GM18502 (cell line): Measurements from ENCODE around the gene FREM1.
A peak's percentile ranks its signal among the peaks of the same experiment; 100 is the strongest.

Experiments used
- ATAC-seq: cut with Tn5 transposase; IDR thresholded peaks from one replicate; pipeline ENCODE4 v1.9.1; 2021; ENCODE audit warnings: mild to moderate bottlenecking; ENCODE audit not compliant: unreplicated experiment, poor library complexity

Gene FREM1

DNA sequence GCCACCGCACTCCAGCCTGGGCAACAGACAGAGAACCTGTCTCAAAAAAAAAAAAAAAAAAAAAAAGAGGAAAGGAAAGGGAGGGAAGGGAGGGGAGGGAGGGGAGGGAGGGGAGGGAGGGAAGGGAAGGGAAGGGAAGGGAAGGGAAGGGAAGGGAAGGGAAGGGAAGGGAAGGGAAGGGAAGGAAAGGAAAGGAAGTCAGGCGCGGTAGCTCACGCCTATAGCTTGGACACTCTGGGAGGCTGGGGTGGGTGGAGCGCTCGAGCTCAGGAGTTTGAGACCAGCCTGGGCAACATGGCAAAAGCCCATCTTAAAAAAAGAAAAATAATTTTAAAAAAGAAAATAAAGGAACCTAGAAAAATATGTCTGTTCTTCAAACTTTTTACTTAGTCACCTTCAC, 131.7 kb downstream of the FREM1 start:
- no peak for ATAC-seq

DNA sequence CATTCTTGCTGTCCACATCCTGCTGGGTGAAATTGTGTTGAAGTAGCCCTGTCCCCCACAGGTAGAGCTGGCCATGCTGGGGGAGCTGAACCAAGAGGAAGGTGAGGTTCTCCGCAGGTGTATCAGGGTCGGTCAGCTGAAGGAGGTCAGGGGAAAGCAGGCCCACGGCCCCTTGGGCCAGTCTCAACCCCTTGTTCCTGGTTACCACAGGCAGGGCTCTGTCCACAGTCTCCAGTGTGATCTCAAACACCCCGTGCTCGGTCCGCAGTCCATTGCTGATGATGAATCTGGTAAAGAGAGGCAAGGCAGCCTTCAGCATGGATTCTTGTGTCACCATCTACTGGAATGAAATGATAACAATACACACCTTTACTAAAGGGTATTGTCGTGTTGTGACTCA, 134.3 kb downstream of the FREM1 start:
- ATAC-seq: no peak

DNA sequence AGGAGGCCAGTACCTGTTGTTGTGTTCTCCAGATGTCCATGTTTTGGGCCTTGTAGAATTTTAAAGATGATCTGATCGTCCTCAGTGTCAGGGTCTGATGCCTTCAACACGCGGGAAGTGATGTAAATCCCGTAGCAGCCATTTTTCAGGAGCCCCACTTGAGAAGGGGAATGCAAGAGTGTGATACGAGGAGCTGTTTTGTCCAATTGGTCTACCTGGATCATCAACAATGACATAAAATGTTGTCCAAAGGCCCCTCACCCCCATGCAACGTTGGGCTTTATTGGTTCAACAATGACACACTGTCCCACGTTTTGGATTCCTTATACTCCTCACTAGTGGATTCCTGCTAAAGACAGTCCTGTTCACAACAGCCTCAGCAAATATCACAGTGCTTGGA, 139.6 kb downstream of the FREM1 start:
- ATAC-seq: no peak

GRCh38 chr9:14769230-14769571, 141.0 kb downstream of the FREM1 start:
- peak; percentile 59 for ATAC-seq

DNA sequence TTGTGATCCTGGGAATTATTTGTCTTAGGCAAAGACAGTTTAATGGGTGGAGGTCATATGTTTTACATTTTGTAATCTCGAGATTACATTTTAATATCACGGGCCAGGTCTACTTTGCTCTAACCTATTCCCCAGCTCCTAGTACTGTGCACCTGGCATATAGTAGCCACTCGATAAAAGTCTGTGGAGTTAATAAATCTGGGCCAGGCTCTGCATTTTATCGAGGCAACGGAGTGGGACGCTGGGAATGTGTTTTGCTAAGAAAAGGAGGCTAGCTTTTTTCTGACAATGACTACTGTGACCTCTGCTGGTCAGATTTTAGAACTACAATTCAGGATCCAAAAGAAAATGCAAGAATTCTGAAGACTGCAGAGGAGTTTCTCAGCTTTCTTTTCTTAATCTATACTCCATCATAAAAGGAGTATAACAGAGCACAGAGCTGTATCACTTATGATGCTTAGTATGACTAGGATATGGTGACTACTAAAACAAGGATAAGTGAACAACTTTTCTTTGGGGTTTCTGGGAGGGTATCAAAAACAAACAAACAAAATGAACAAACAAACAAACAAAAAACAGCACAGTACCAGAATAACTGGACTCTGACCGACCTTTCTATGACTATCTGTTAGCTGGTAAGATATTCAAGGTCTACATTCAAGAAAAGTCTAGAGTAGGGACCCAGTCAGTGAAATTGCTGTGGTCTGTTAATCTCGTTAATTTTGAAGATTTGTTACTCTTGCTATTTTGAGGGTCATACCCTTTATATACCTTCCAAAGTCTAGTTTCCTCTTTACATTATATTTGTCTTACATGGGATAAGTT, 141.6 kb downstream of the FREM1 start:
- no peak for ATAC-seq

- ATAC-seq: no peak
Observed at GRCh38 chr9:14766299-14766698, 143.9 kb downstream of the FREM1 start.

- ATAC-seq: no peak
Observed at GRCh38 chr9:14761584-14761983, 148.6 kb downstream of the FREM1 start.

- ATAC-seq: no peak
Observed at GRCh38 chr9:14760060-14760459, 150.2 kb downstream of the FREM1 start.

GRCh38 chr9:14756291-14756690, 153.9 kb downstream of the FREM1 start:
- ATAC-seq: no peak

DNA sequence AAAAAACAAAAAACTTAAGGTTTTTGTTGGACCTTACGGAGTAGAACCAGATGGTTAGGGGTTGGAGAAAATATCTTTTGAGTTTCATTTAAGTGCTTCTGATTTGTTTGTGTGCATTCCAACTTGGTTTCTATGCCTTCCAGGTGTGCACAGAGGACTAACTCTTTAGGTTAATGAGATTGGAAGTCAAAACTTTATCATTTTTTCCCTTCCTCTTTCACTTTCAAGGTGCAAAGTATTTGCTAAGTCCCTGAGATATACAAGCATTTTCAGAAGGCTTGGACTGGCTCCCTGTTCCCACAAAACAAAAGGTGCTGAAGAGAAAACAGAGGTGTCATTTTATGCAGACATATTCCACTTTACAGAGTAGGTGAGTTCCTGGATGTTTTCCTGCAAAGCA, 157.4 kb downstream of the FREM1 start:
- ATAC-seq: no peak

DNA sequence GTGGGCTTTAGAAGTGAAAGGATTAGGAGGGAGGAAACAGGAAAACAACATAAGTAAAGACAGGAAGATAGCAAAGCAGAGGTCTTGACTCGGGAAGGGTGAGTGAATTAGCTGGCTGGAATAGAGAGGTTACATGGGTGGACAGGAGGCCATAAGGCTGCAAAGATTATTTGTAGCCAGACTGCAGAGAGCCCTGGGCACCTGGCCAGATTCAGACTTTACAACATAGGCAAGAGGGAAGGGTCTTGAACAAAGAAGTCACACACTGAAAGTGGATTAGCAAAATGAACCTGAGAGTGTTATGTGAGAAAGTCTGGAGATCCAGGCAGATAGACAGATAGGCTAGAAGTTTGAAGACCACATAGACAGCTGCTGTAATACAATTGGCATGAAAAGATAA, 158.0 kb downstream of the FREM1 start:
- ATAC-seq: no peak

- no peak for ATAC-seq
Observed at GRCh38 chr9:14750821-14751220, 159.4 kb downstream of the FREM1 start.

- ATAC-seq: no peak
Observed at GRCh38 chr9:14749741-14750211, 160.5 kb downstream of the FREM1 start.

DNA sequence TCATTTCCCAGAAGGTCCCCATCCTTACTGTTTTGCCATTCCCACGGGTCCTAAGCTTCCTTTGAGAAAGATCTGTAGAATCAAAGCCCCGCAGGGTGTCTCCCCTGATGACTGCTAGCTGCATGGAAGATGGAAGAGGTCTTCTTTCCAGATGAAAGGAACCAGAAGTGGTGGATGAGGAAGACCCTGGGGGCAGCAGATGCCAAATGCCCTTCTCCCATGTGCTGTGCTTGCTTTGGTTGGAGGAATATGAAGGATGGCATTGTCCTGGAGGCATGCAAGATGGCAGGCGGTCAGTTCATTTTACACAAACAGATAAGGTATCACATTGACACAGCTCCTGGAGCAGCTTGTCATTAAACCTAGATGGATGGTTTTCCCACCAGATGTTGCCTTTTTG, 161.9 kb downstream of the FREM1 start:
- ATAC-seq: no peak

GRCh38 chr9:14747111-14747510, 163.1 kb downstream of the FREM1 start:
- ATAC-seq: no peak

GRCh38 chr9:14746626-14747025, 163.6 kb downstream of the FREM1 start:
- ATAC-seq: no peak

- no peak for ATAC-seq
Observed at GRCh38 chr9:14744768-14745167, 165.5 kb downstream of the FREM1 start.

GRCh38 chr9:14741369-14741768, 168.9 kb downstream of the FREM1 start:
- ATAC-seq: no peak

DNA sequence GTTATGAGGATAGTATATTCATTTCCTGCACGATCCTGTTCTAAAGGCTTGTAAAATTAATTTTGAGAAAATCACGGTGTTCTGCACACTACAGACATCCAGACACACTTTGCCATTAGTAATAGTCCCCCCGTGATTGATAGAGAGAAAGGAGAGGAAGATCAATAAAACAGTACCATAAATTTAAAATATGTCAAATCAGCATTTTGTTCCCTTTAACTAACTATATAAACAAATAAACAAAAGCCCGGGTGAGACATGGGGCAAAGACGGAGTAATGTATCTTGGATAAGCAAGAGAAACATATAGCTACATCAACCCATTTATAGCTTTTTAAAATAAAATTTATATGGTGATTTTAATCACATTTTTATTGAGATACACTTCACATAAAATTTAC, 177.1 kb downstream of the FREM1 start:
- no peak for ATAC-seq

- ATAC-seq: no peak
Observed at GRCh38 chr9:14731294-14731981, 178.8 kb downstream of the FREM1 start.

DNA sequence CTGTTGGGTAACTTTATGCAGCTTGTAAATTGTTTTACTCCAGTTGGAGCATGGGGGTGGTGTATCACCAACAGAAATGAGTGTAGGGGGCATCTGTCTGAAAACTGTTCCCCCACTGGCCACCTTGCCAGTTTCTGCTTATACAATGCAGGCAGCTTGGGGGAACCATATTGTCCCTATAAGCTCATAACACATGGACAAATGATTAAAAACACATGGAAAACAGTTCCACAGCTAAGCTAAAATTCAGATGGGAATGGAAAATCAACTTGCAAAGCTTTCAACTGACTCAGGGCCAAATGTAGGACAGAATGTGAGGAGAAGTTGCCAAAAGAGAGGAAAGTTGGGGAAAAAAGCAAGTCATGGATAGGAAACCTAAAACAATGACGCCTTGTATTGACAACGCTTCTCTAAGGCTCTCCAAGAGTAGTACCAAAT, 179.7 kb downstream of the FREM1 start:
- no peak for ATAC-seq

- ATAC-seq: no peak
Observed at GRCh38 chr9:14723301-14723700, 186.9 kb downstream of the FREM1 start.
